Measurements from ENCODE around the gene ARID3B. TPM values are rescaled to one million over a fixed set of nuclear protein-coding genes. Genes with fewer than 3 reads are reported as not detected.

The ARID3B gene
- total RNA-seq, 1 donor from 2014 or later, result 6.8 TPM

DNA sequence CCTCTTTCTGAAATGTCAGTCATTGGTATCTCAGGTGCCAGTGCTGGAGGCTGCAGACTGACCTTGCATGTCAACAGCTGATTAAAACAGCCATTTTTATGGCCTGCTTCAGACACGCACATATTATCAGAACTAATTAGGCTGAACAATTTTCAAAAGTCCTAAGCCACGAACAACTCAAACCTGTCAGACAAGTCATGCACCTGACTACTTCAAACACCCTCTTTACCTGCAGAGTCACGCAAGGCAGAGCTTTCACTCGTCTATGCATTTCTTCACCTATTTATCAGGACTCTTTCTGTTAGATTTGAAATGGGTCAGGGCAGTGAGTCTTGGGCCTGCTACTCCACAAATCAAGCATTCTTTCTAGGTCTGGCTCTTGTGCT, 101.3 kb downstream of the ARID3B start:
- no peak for DNase-seq (ENCODE audit: low spot score)

DNA sequence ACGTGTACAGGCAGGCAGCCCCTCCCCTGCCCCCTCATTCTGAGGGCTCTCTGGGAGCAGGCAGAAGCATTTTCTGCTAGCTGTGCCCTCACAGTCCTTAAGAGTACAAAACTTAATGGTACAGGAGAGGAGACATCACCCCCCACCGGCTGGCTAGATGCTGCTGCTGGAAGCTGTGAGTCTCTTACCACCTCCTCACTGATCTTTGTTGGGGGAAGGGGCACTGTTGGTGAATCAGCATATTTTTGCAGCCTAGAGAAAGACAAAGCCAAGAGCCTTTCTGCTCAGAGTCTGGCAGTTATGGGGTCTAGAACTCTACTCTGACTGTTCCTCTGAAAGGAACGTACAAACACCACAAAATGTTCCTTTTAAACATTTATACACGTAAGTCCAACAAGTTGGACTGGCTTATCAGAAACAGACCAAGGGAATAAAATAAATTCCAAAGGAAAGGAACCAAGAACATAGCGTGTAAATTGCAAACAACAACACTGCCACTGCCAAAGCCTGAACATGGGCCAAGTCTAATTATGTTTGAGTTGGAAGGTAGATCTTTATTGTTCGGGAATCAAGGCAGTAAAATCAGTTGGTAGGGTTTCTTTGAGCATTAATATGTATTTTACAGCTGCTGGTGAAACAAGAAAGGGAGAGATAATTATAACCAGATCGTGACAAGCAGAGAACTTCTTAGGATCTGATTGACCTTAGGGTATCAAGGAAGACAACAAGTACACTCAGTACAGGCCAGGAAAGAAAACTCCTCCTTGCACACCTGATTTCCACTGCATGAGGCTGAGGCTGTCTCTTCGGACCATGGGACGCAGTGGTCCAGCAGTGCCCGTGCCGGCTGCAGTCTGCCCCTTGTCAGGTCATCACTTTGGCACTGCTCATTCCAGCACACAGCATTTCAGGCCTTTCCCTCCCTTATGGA, 102.0 kb downstream of the ARID3B start:
- no peak for DNase-seq (ENCODE audit: low spot score)

DNA sequence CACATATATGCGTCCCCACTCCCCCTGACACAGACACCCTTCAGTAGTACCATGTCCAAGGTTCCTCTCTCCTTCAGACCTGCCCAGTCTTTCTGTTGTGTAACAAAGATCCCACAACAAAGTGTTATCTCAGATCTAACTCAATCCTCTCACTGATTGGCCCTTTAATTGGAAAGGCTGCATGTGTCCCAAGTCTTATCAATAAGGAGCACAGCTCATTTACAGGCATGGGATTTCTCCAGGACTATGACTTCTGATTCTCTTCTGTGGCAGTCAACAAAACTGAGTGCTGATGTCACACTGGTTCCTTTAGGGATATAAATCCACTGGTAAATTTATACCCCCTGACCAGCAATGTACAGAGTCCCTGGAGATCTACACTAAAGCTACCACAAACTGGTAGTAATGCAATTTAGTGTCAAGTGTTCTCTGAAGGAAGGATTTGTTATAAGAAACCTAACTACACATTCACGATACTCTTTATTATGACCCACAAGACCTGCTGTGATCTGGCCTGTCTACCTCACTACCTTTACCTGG, 102.7 kb downstream of the ARID3B start:
- DNase-seq (ENCODE audit: low spot score), result no peak

DNA sequence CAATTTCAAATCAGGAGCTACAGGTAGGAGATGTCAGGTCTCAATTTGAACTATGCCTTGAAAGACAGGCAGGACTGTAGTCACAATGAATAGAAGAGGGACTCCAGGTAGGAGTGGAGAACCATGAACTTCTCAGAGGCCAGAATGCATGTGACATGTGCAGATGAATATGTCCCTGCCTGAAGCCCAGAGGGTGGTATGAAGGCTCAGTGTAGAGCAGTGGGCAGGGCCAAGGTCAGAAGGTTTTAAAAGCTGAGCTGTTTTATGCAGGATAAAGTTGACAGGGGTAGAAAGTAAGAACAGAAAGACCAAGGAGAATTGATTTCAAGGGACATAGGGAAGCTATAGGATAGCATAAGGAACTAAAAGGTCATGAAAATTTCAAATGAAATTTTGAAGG, 105.5 kb downstream of the ARID3B start:
- DNase-seq (ENCODE audit: low spot score), result no peak

Other genes with a start within 250 kb of the ARID3B start
- 0.72 TPM for gene CYP11A1, start 173.6 kb upstream of the ARID3B start, total RNA-seq
- gene SEMA7A, start 107.3 kb upstream of the ARID3B start, total RNA-seq, result 3.2 TPM
- gene UBL7, start 80.1 kb upstream of the ARID3B start, total RNA-seq, result 43.1 TPM
- 95.0 TPM for gene CLK3, start 74.6 kb downstream of the ARID3B start, total RNA-seq
- 35.9 TPM for gene EDC3, start 154.8 kb downstream of the ARID3B start, total RNA-seq
- gene CYP1A1, start 184.3 kb downstream of the ARID3B start, total RNA-seq, result 13.8 TPM
- 0.14 TPM for gene CYP1A2, start 207.6 kb downstream of the ARID3B start, total RNA-seq
- 74.2 TPM for gene CSK, start 240.9 kb downstream of the ARID3B start, total RNA-seq